T-helper 2 cell treated with Interferon-gamma antibody and Interleukin-4, amounts not matched to agents 5 μg/mL and 100 μg/mL, for 36 hours (primary cell): ENCODE measurements around the gene ZNF324B.
"Not testable (repeated sequence)": the region's sequence is repeated elsewhere in the genome, so short reads cannot be mapped to it uniquely, and the experiment has no call there.

Experiments
- DNase-seq: peaks from one replicate; pipeline ENCODE4 v3.0.0; 2021; ENCODE audit warnings: low spot score
- H3K27ac Mint-ChIP-seq: one replicate; pipeline ENCODE4 v1.8.0; 2021; ENCODE audit warnings: mild to moderate bottlenecking, mixed read lengths
- H3K27me3 Mint-ChIP-seq: one replicate; pipeline ENCODE4 v1.8.0; 2021; ENCODE audit warnings: low read depth, mixed read lengths
- H3K36me3 Mint-ChIP-seq: one replicate; pipeline ENCODE4 v1.8.0; 2021; ENCODE audit warnings: low read depth, mixed read lengths
- H3K4me1 Mint-ChIP-seq: one replicate; pipeline ENCODE4 v1.8.0; 2021; ENCODE audit warnings: low read depth, mixed read lengths
- H3K4me3 Mint-ChIP-seq: one replicate; pipeline ENCODE4 v1.8.0; 2022; ENCODE audit warnings: mild to moderate bottlenecking, moderate library complexity, mixed read lengths
- H3K9me3 Mint-ChIP-seq: one replicate; pipeline ENCODE4 v1.8.0; 2021; ENCODE audit warnings: mixed read lengths

The ZNF324B gene

GRCh38 chr19:58469241-58470013, 18.0 kb downstream of the ZNF324B start:
- Mint-ChIP-seq H3K4me3 (no peak overlapping the region), H3K27ac (no peak overlapping the region), H3K4me1 (peaks cover 17% of the 10 kb centered on the region), H3K36me3 (peaks cover 9% of the 10 kb centered on the region), H3K27me3 (peaks cover 2% of the 10 kb centered on the region), H3K9me3 (no peaks in the 10 kb centered on the region)
- DNase-seq, result no peak

GRCh38 chr19:58470837-58471543, 19.6 kb downstream of the ZNF324B start:
- H3K4me1 Mint-ChIP-seq, result peaks cover 20% of the 10 kb centered on the region
- not testable (repeated sequence) for H3K9me3 Mint-ChIP-seq, H3K27me3 Mint-ChIP-seq, H3K4me3 Mint-ChIP-seq, H3K27ac Mint-ChIP-seq, H3K36me3 Mint-ChIP-seq, DNase-seq

DNA sequence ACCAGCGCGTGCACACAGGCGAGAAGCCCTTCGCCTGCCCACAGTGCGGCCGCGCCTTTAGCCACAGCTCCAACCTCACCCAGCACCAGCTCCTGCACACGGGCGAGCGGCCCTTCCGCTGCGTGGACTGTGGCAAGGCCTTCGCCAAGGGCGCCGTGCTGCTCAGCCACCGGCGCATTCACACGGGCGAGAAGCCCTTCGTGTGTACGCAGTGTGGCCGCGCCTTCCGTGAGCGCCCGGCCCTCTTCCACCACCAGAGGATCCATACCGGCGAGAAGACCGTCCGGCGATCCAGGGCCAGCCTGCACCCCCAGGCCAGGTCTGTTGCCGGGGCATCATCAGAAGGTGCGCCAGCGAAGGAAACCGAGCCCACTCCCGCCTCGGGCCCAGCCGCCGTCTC, 20.3 kb downstream of the ZNF324B start:
- Mint-ChIP-seq H3K4me1 (peaks cover 20% of the 10 kb centered on the region), H3K4me3 (no peak overlapping the region), H3K9me3 (no peaks in the 10 kb centered on the region), H3K27ac (no peak overlapping the region), H3K36me3 (peaks cover 9% of the 10 kb centered on the region), H3K27me3 (no peaks in the 10 kb centered on the region)
- DNase-seq, result no peak

DNA sequence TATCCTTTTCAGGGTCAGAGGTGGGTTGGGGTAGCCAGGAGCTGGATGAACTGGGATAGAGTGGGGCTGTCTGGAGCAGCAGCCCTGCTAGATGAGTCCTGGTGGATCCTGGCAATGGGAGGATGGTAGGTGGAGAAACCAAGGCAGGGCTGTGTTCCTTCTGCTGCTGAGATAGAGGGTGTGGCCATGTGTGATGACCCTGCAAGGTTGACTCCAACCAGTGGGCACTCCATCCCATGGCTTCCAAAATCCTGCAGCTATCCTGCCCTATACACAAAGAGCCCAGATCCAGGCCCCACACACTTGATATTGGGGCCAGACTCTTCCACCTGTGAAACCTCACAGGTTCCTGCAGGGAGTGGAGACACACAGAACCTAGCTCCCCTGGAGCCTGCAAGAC, 22.4 kb downstream of the ZNF324B start:
- Mint-ChIP-seq H3K27me3 (no peaks in the 10 kb centered on the region), H3K9me3 (no peaks in the 10 kb centered on the region), H3K36me3 (peaks cover 9% of the 10 kb centered on the region), H3K4me3 (peak overlapping the region; percentile 88), H3K27ac (no peak overlapping the region), H3K4me1 (peaks cover 12% of the 10 kb centered on the region)
- DNase-seq, result no peak

DNA sequence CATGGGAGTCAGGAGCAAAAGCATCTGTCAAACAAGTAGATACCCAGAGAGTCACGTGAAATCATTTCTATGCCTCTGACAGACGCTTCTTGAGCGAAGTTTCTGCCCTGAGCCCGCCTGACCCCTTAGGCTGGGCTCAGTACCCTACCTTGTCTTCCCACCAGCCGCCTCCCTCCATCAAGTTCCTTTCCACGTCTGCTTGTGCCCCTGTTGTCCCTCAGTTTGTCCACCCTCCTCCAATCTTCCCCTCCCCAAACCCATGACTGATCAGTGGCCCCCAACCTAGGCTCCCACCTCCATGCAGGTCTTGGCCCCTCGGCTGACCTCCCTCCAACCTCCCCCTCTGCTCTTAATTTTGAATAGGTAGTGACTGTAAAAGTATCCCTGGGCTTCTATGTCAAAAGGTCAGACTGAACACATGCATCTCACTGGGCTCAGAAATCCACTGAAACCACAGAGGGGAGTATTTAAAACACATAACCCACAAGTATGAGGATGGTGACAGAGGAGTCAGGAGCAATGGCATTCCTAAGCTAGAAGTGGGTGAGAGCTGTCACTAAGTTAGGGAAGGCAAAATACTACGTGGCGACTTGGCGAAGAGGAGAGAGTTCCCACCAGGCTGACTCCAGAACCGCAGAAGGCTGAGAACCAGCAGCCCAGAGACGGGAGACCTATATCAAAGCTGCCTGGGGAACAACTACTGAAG, 23.0 kb downstream of the ZNF324B start:
- Mint-ChIP-seq H3K27me3 (no peaks in the 10 kb centered on the region), H3K27ac (peak overlapping the region; percentile 34), H3K36me3 (peaks cover 11% of the 10 kb centered on the region), H3K4me3 (peak overlapping the region; percentile 88), H3K9me3 (no peaks in the 10 kb centered on the region), H3K4me1 (peaks cover 12% of the 10 kb centered on the region)
- no peak for DNase-seq

- no peaks in the 10 kb centered on the region for H3K27me3 Mint-ChIP-seq
- H3K36me3 Mint-ChIP-seq, result peaks cover 9% of the 10 kb centered on the region
- H3K9me3 Mint-ChIP-seq, result no peaks in the 10 kb centered on the region
- H3K27ac Mint-ChIP-seq, result peak overlapping the region; percentile 99
- no peak for DNase-seq
- peak overlapping the region; percentile 88 for H3K4me3 Mint-ChIP-seq
- H3K4me1 Mint-ChIP-seq, result peaks cover 12% of the 10 kb centered on the region
Measured at GRCh38 chr19:58474997-58475713, 23.7 kb downstream of the ZNF324B start.

GRCh38 chr19:58475714-58476497, 24.5 kb downstream of the ZNF324B start, which contains the start of gene ZNF446:
Gene ZNF446 (plus strand): TSS chr19:58476352. CDS start chr19:58477219, 867 bp downstream.
- peaks cover 9% of the 10 kb centered on the region for H3K36me3 Mint-ChIP-seq
- no peaks in the 10 kb centered on the region for H3K9me3 Mint-ChIP-seq
- DNase-seq, result peak; percentile 98
- H3K4me1 Mint-ChIP-seq, result peaks cover 12% of the 10 kb centered on the region
- no peaks in the 10 kb centered on the region for H3K27me3 Mint-ChIP-seq
- peak within 1 kb of the TSS; percentile 99 for H3K27ac Mint-ChIP-seq
- peak within 1 kb of the TSS; percentile 88 for H3K4me3 Mint-ChIP-seq

GRCh38 chr19:58476498-58477015, 25.1 kb downstream of the ZNF324B start:
- H3K9me3 Mint-ChIP-seq, result no peaks in the 10 kb centered on the region
- H3K4me3 Mint-ChIP-seq, result peak overlapping the region; percentile 88
- no peaks in the 10 kb centered on the region for H3K27me3 Mint-ChIP-seq
- H3K4me1 Mint-ChIP-seq, result peaks cover 12% of the 10 kb centered on the region
- peak overlapping the region; percentile 99 for H3K27ac Mint-ChIP-seq
- peaks cover 9% of the 10 kb centered on the region for H3K36me3 Mint-ChIP-seq
- DNase-seq, result no peak

DNA sequence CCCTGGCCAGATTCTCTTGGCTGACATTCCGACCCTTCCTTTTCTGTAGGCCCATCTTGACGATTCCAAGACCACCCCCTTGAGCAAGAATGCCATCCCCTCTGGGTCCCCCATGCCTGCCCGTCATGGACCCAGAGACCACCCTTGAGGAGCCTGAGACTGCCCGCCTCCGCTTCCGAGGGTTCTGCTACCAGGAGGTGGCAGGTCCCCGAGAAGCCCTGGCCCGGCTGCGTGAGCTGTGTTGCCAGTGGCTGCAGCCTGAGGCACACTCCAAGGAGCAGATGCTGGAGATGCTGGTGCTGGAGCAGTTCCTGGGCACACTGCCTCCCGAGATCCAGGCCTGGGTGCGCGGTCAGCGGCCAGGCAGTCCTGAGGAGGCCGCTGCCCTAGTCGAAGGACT, 25.7 kb downstream of the ZNF324B start:
- no peak for DNase-seq
- peaks cover 10% of the 10 kb centered on the region for H3K36me3 Mint-ChIP-seq

GRCh38 chr19:58477871-58478270, 26.4 kb downstream of the ZNF324B start:
- no peak overlapping the region for H3K4me3 Mint-ChIP-seq
- no peaks in the 10 kb centered on the region for H3K27me3 Mint-ChIP-seq
- H3K27ac Mint-ChIP-seq, result peak overlapping the region; percentile 60
- peaks cover 16% of the 10 kb centered on the region for H3K4me1 Mint-ChIP-seq
- H3K9me3 Mint-ChIP-seq, result no peaks in the 10 kb centered on the region
- no peak for DNase-seq
- peaks cover 12% of the 10 kb centered on the region for H3K36me3 Mint-ChIP-seq

More for the DNA sequence above, 25.7 kb downstream of the ZNF324B start:
- H3K9me3 Mint-ChIP-seq, result no peaks in the 10 kb centered on the region
- peaks cover 12% of the 10 kb centered on the region for H3K4me1 Mint-ChIP-seq
- peak overlapping the region; percentile 99 for H3K27ac Mint-ChIP-seq
- no peaks in the 10 kb centered on the region for H3K27me3 Mint-ChIP-seq
- peak overlapping the region; percentile 88 for H3K4me3 Mint-ChIP-seq

GRCh38 chr19:58479303-58479702, 27.9 kb downstream of the ZNF324B start:
- Mint-ChIP-seq H3K4me1 (peaks cover 13% of the 10 kb centered on the region), H3K36me3 (peaks cover 8% of the 10 kb centered on the region), H3K4me3 (no peak overlapping the region), H3K27me3 (no peaks in the 10 kb centered on the region), H3K27ac (no peak overlapping the region), H3K9me3 (no peaks in the 10 kb centered on the region)
- no peak for DNase-seq

DNA sequence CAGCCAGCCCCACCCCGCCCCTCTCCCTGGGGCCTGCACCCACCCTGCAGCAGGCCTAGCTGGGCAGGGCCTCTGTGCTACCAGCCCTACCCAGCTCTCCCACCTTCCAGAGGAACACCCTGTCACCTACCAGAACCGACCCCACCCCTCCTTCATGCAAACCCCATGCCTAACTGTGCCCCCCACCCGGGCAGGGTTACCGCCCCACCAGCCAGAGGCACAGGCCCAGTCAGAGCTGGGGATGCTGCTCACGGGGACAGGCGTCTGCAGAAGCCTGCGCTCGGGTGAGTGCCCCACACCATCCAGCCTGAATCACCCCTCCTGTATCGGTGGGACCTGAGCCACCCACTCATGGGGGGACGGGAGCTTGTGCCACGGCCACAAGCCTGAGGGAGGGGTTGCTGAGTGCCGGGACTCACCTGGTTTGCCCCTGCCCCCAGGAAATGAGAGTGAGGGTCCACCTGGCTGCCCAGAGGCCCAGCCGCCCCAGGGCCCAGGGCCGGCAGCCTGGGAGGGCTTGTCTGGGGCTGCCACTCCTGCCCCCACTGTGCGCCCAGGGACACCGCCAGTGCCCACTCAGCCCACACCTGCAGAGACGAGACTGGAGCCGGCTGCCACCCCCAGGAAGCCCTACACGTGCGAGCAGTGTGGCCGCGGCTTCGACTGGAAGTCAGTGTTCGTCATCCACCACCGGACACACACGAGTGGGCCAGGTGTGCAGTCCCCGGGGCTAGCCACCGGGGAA, 28.5 kb downstream of the ZNF324B start:
- no peak overlapping the region for H3K27ac Mint-ChIP-seq
- H3K27me3 Mint-ChIP-seq, result no peaks in the 10 kb centered on the region
- peaks cover 8% of the 10 kb centered on the region for H3K36me3 Mint-ChIP-seq
- H3K4me1 Mint-ChIP-seq, result peaks cover 9% of the 10 kb centered on the region
- no peaks in the 10 kb centered on the region for H3K9me3 Mint-ChIP-seq
- DNase-seq, result no peak
- H3K4me3 Mint-ChIP-seq, result no peak overlapping the region
